GM12872 (cell line): Measurements from ENCODE around the gene CASP5.

ENCODE experiments used
- TF ChIP-seq, protein P1 (sequence below): IDR thresholded peaks from 3 replicates; pipeline ENCODE4 v1.5.1; 2011; ENCODE audit warnings: low read depth, mild to moderate bottlenecking, low read length, moderate library complexity; ENCODE audit not compliant: insufficient read depth

The CASP5 gene

DNA sequence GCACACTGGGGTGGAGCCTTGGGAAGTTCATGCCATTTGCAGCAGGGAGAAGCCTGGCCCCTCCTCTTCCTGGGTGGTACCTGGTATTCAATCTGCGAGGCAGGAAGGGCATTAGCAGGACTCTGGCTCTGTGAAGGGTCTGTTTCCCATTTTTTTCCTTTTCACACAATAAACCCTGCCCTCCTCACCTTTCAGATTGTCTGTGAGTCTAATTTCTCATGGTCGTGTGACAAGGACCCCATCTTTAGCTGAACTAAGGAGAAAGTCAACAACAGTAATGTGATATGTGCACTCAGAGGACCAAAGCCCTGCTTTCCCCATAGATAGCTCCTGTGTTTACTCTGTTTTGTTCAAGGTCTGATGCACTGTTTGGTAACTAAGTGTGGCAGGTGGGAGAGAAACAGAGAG, 28.0 kb downstream of the CASP5 start:
- TF ChIP-seq, protein P1, sequence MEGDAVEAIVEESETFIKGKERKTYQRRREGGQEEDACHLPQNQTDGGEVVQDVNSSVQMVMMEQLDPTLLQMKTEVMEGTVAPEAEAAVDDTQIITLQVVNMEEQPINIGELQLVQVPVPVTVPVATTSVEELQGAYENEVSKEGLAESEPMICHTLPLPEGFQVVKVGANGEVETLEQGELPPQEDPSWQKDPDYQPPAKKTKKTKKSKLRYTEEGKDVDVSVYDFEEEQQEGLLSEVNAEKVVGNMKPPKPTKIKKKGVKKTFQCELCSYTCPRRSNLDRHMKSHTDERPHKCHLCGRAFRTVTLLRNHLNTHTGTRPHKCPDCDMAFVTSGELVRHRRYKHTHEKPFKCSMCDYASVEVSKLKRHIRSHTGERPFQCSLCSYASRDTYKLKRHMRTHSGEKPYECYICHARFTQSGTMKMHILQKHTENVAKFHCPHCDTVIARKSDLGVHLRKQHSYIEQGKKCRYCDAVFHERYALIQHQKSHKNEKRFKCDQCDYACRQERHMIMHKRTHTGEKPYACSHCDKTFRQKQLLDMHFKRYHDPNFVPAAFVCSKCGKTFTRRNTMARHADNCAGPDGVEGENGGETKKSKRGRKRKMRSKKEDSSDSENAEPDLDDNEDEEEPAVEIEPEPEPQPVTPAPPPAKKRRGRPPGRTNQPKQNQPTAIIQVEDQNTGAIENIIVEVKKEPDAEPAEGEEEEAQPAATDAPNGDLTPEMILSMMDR = no peak

DNA sequence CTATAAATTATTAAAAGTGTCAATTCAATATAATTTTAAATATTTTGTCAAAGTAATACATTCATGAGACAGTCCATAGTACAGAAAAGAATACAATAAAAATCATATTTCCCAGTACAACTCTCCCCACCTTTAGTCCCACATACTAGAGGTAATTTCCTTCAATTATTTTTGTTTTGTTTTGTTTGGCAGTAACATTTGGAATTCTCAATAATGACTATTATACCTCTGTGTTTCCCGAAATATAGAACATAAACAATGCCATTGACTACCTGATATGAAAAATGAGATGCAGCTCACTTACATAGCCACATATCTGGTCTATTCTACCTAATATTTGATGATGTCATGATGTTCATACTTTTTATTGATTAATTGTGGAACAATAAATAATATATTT, 30.2 kb downstream of the CASP5 start:
- TF ChIP-seq, protein P1 = no peak

DNA sequence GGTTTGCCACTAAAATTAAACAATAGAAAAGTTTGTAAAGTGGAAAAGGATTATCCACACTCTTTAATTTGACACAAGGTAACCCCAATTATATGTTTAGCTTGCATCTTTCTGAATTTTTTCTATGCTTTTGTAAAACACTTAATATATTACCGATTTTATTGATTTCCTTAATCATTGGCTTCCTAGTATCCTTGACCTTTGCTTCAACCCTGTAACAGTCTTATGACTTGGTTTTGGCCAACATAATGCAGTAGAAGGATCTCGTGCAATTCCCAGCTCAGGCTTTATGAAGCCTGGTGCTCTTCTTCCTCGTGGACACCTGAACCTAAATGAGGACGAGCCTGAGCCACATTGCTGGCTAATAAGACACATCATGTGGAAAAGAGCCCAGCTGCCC, 31.0 kb downstream of the CASP5 start:
- TF ChIP-seq, protein P1 = no peak

DNA sequence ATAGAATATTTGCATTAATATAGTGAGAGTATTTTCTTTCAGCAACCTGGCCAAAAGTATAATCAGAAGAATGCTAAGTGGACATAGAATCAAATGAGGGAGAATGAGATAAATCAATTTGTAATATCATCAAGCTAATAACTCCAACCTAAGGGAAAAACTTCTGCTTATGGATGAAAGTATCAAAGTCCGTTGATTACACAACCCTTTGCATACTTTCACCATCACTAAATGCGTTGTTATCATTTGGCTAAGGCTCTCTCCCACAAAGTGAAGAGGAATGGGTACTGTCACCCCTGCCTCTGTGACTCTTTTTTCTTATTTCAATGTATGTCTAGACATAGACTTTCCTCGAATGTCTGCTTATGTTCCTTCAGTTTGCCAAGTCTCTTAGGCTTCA, 38.2 kb downstream of the CASP5 start:
- TF ChIP-seq, protein P1 = no peak

DNA sequence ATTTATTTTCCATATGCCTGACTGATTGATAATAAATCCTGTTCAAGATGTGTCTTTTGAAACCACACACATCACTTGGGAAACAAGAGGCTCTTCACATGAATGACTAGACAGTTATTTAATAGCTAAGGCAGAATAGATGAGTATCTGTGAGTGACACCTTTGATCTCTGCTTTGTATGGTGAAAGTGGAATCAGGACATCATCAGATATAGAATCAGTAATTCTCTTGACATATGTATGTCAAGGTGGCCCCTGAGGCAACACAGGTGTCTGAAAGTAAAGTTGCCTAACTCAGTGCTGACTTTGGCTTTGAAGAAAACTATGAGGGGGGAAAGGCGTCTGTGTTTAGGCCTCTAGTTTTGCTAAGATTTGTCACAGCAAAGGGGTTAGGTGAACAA, 43.1 kb downstream of the CASP5 start:
- TF ChIP-seq, protein P1 = no peak

DNA sequence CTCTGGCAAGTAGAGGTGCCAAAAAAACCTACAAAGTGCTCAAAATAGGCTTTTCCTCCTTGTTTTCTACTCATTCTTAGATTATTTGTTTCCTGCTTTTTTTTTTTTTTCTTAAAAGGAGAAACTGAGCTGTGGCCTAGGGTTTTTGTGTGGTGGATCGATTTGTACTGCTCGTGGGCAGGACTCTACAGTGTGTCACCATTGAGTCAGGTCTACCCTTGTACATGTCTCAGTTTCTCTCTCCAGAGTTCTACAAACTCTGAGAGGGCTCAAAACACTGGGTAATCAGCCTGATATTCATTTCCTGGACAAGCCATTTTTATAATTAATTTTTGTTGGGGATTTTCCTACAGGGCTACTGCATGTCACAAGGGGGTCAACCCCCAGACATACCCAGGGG, 49.4 kb downstream of the CASP5 start:
- TF ChIP-seq, protein P1 = no peak

DNA sequence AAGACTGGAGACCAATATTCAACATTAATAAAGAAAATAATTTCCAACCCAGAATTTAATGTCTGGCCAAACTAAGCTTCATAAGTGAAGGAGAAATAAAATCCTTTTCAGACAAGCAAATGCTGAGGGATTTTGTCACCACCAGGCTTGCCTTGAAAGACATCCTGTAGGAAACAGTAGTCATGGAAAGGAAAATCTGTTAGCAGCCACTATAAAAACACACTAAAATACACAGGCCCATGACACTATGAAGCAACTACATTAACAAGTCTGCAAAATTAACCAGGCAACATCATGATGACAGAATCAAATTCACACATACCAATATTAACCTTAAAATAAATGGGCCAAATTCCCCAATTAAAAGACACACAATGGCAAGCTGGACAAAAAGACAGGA, 52.2 kb downstream of the CASP5 start:
- TF ChIP-seq, protein P1 = no peak
